ENCODE data around the gene CA5A.
"Not testable (repeated sequence)": the region's sequence is repeated elsewhere in the genome, so short reads cannot be mapped to it uniquely, and the experiment has no call there.

CA5A gene

DNA sequence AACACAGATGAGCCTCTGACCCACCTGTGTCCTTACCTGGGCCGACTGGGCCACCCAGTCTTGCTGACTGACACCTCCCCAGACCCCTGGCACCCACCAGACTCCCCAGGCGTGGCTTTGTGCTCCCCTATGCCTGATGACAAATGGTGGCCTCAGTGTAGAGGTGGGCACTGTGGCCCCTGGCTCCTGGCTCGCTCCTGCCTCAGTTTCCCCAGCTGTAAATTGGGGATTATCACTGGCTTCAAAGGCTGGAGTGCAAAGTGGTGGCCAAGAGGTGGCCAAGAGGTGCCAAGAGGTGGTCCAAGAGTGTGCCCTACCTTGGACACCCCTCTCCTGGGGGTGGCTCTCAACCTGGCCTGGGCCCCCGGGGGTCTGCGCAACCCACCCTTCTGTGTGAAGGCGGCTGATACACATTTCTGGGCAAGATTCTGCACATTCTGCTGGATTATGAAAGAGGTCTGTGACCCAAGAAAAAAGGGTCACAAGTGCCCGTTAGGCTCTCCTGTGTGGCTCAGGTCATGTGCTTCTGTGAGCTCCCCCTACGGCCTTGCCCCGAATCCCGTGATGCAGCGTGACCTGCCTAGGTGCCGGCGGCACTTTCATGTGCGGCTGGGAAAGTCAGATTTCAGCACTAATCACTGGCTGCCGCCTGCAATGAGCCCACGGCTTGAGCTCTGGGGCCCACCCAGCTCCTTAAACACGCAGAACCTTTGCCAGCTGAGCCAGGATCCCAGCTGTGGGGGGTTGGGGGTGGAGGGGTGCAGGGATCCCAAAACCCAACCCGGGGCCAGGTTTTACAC, 74.8 kb downstream of the CA5A start:
- DNase-seq = not testable (repeated sequence)

DNA sequence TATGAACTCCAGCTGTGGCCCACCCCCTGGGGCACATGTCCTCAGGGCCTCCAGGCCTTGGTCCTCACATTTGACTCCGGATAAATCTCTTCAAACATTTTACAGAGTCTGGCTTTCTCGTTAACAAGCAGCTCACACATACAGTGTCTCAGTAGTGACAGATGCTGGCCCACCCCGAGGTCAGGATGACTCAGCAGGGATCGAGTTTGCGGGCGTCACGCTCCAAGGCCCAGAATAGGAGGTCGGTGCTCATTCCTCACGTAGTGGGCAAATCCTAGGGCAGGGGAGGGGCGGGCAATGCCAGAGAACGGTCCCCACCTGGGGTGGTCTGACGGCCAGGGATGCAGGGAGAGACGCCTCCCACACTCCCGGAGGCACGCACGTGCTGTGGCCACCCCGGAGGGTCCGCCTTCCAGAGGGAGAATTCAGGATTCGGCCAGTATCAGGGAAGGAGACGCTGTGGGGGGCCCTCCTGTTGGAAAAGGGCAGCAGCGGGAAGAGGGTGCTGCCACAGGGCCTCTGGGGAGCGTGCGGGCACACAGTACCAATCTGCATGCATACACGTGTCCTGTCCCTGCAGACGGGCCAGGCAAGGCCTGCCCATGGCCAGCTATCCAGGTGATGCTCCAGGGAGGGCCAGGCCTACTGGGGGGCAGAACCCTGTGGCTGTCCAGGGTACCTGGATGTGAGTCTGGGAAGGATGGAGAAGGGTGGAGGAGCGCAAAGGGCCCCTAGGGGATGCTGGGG, 75.6 kb downstream of the CA5A start:
- no peak for DNase-seq

DNA sequence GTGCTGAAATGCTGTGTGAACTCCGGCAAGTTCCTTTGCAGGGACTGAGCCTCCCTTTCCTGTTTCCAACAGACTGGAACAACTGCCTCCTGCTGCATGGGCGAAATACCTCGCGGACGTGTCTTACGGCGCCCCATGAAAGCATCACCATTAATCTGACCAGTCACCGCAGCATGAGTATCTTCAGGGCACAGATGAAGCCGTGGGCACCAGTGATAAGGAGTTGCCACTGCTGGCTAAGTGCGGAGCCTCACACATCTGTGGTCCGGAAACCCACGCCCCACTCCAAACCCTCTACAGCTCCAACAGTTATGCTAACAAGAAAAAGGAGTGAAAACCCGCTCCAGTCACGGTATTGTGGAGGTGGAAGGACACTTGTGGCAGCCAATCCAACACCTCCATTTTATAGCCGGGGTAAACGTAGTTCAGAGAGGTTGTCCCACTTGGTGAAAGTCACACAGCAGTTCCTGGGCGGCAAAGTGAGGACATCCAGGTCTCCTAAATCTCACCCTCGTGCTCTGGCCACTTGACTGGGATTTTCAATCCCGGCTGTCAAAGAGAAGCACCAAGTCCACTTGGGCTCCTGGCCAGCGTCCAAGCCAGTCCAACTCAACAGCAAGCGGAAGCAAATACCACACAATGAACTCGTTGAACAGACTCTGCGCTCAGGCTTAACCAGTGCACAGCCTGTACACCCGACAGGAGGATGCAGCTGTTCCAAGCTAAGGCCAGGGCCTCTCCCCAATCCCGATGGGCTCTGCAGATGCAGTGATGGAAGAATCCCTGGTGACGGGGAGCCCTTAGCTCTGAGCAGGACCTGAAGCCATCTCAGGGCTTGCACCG, 78.0 kb downstream of the CA5A start:
- DNase-seq = not testable (repeated sequence)

DNA sequence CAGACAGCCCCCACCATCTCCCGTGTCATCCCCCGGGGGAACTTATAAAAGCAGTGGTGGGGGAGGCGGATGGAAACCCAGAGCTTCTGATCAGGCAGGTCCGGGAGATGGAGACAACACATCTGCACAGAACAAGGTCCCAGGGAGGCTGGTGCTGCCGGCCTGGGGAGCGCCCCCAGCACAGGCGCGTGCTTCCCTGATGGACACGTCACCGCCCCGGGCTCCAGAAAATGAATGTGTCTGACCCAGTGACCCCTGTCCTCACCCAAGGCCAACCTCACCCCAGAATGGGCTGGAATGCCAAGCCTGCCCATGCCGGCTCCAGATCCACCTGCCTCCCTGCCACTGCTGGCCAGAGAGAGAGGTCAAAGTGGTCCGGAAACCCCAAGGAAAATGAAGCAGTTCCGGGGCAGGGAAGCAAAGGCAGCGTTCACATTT, 79.5 kb downstream of the CA5A start:
- DNase-seq = no peak

DNA sequence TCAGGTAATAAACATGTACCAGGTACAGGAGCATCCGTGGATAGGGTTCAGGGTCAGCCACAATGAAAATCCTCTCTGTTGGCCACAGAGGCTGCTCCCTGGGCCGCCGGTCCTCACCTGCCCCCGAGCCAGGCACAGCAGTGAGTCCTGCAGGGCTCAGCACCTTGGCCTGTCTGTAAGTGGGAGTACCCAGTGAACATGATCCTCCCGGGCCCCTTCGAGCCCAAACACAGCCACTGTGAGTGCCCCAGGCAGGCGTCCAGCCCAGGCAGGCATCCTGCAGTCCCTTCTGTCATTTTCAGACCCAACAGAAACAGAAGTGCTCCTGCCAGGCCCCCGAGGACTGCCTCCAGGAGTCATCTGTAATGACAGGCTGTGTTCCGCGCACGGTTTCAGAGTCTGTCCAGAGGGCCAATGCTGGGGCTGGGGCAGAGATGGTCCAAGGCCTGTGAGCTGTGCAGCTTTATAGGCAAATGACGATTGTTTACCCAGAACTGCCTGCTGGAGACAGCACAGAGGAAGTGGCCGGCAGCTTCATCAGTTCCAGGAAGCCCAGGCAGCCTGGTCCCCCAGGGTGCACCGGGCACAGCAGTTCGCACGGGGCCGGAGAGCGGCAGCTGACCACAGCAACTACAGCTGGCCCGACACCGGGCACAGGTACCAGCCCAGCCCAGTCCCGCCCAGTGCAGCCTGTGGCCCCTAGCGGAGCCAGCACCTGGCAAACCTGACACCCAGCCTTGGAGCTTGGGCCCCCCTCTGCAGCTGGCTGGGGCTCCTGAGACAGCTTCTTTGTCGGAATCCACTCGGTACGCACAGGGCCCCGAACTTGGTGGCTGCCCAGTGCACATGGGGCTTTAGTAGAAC, 80.2 kb downstream of the CA5A start:
- no peak for DNase-seq

DNA sequence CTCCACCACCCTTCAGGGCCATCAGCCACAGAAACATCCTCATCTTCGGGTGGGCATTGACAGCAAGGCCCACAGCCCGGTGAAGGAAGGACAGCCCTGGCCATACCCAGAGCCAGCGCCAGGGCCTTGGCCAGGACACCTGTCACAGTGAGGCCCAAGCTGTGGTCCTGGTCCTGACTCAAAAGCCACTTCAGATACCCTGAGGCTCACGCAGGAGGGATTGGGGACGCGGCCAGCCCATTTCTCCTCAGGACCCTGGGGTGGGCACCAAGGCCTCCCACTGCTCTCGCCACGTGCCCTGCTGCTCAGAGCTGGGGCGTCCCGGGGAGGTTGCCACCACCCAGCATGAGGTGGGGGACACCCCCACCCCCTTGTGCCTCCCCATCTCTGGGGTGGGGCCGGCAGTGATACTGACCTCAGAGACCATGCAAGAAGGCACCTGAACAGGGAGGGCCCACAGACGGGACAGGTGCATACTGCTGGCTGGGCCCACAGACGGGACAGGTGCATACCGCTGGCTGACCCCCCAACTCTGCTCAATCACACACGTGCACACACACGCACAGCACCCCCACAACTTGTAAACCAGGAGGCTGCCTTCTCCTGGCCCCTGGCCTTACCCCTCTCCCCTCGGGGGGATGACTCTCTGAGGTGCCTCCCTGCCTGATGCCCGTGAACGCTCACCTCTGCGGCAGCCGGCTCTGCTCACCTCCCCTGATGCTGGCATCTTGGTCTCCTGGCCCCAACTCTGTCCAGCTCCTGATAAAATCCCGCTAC, 81.2 kb downstream of the CA5A start:
- DNase-seq = no peak

DNA sequence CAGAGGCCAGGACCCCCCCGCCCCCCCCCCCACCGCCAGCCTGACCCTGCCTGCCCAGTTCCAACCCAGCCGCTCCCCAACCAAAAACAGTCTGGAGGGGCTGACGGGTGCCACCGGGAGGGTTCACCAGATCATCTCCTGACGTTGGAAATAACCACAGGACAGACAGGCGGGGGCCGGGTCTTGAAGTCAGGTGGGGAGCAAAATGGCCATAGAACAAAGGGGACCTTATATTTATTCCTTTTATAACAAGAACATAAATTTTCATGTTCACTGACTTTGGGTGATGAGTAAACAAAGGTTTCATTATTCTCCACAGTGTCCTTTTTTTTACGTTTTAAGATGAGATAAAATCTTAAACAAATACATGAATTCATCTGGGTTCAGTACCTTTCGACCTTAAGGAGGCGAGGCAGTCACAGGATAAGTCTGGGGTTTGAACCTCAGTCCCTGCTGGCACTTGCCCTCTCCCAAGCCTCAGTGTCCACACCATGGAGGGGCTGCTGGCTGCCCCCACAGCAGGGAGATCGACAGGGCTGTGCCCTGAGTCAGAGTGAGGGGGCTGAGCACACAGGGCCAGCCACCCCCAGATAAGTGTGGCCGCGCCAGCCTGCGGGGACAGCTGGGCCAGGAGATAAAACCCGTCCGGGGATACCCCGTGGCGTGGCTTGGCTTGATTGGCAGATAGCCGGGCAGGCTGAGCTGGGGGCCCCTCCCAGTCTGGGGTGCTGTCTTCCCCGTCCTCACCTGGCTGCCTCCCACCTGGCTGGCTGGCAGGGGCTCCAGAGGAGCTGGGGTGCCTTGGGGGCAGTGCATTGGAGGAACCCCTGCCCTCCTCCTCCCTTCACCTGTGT, 82.0 kb downstream of the CA5A start:
- DNase-seq = no peak

DNA sequence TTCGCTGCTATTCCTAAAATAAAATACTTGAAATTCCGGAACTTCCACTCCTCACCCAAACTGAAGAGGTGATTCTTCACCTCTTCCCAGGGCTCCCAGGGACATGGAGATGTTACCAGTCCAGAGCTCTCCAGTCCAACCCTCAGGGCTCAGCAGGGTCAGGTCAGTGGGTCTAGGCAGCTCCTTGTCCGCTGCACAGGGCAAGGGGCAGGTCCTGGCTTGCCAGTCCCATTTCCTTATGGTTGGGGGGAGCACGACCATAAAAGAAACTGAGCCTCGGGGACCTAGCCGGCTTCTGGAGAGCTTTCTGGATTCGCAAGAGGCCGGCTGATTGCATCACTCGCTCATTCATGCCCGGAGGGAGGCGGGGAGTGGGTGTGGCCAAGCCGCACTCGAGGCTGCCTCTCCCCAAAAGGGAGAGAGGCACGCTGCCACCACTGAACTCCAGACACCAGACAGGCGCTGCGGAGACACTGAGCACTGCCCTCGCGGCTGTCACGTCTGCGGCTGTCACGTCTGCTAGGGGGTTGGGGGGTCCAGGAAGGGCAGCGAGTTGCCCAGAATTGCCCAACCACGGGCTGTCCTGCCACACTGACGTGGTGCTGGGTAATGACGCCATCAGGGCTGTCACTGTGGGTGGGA, 82.8 kb downstream of the CA5A start:
- peak; percentile 4 for DNase-seq

DNA sequence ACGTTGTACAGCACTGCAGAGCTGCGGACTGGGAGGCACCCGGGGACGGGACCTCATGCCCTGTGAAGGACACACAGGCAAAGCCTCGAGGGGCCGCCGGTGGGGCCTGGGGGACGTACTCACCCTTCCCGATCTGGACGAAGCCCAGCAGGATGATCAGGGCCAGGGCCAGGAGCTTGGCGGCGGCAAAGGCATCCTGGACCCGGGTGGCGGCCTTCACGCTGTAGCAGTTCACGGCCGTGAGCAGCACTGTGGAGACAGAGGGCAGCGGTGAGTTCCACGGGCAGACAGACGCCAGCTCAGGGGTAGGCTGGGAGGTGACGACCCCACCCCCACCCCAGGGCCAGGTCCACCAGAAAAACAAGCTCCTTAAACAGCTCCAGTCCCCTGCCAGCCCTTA, 84.7 kb downstream of the CA5A start:
- DNase-seq = no peak

DNA sequence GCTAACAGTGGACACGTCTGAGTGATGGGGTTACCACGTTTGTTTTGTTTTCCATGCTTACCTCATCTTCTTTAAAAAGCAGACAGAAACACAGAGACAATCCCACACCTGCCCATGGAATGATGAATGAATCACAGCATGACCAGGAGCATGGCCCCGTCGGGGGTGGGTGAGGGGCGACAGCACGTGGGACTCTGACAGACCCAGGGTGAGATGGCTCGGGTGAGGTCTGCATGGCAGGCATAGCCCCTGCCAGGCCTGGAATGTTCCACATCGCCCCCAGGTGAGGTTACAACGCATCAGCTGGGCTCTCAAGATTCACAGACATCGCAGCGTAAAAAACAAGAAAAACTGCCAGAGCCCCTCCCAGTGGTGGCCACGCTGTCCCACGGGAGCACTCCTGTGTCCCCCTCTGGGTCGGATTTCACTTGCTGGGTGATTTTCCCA, 85.2 kb downstream of the CA5A start:
- DNase-seq = no peak

DNA sequence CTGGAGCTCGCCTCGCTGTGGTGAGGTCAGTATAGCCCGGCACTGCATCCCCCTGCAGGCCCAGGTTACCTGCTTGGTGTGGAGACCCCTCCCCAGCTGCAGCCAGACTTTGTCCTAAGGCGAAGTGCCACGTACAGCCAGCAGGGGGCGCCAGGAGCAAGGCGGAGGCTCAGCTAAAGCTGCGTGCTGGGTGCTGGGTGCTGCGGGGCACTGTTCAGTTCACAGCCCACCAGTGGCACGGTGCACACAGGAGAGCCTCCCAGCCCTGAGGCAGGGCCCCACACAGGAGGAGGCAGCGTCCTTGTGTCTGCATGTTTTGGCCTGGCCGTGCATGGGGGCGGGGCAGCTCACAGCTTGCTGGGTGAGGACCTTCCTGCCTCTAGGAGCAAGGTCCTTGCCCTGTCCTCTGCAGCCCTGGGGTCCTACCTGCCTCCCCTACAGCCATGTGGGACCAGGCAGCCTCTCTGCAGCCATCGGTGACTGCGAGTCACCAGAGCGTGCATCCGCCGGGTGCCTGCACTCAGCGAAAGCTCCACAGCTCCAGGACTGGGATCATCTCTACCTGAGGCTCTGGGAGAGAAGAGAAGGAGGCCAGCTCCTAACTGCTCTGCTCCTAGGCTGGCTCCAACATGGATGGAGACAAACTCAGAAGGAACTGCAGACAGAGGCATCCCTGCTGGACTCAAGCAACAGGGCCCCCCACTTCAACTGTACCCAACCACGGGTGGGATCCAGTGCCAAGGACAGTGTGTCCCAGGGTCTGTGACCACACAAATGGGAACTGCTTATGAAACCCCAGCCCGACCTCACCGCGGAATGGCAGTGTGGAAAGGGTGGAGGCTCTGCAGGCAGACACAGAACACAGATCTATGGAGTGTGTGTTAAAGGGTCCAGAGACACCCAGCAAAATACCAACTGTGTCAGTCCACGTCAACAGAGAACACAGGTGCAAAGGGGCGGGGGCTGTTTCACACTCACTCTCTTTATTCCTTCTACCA, 86.0 kb downstream of the CA5A start:
- DNase-seq = no peak

DNA sequence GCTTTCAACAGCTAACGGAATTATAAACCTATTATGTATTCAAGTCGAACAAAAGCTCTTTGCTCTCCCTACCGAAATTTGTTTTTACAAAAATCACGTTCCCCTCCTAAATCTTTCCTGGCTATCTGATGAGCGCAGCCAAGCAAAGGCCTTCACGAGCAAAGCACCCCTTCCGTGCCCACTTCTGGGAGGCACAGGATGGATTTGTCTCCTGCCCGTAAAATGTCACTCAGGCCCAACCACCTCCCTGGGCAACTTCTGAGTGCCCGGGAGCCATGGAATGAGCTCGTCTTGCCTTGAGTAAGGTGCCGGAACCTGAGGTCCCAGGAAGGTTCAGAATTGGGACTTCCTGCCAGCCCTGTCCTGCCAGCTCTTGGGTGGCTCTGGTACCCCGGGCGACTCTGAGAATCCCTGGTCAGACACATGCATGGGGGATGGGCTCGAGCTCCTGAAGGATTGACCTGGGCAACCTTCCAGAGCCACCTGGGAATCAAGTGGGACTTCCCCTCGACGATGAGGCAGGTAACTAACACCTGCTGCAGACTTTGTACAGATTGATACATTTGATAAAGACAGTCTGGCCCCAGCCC, 86.8 kb downstream of the CA5A start:
- no peak for DNase-seq

DNA sequence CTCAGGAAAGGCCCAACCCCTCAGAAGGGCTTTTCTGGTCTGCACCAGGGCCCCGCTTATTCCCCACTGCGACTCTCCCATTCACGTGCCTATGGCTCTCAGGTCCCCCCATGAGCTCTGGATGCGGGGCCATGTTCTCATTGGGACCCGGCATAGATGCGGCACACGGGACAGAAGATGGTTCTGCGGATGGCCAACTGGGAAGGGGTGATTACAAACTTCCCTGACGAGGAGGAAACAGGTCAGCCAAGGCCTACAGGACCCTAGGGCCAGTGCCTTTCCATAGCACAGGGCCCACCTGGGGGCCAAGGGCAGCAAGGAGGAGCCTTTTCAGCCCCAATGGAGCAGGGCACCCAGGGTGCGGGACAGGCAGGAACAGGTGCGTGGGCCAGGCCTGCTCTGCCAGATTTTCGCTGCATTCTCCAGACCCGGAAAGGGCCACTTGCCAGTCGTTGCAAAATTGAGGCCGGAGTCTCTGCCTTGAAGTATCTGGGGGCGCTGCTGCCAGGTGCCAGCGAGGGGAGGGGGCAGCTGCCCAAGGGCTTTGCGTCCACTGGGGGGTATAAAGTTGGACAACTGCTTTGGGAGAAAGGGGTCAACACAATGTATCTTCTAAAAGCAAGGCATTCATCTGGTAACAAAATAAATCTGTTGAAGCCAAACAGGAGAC, 87.5 kb downstream of the CA5A start:
- DNase-seq = no peak

DNA sequence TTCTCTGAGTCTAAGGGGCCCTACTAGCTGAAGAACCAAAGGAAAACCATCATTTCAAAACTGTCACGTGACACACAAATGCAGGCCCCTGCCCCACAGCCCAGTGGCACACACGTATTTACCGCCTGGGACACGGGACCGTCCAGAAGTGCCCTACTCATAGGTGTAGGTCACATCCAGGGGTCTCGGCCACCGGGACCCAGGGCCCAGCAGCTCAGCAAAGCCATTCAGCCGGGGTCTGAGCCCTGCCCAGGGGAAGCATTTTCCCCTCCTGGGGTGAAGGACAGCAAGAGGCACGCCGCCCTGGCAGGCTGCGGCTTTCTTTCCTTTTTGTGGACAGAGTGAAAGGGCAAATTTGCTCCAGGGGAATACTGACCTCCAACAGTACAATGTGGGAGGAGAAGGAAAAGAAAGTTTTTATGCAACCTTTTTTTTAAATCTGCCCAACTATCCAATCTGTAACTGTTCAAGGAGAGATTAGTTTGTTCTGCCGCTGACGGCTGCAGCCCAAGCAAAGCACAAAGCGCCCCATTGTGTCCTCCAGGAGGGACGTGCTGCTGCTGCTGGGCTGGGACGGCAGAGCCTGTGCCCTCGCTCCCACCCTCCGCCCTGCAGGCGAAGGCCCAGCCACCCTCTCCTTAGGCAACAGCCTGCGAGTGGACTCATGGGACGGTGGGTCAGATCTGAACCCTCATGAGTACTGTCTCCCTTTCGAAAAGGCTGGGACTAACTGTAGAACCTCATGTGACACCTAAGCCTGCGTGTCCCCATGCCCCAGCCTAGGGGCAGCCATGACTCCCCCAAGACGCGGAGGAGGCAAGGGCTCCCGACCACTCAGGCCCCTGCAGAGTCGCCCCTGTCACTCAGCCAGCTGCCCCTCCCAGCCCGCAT, 88.3 kb downstream of the CA5A start:
- DNase-seq = no peak

DNA sequence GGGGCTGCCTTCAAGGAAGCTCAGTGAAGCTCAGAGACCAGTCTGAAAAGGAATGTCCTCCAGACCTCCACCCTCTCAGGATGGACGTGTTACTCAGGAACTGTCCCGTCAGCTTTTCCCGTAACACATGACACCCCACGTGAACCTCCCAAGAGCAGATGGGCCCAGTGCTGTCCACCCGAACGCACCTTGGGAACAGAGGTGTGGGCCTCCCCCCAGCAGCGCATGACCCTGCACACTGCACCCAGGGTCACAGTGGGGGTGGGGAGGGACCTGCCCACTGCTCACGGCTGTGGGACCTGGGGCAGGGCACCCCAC, 88.9 kb downstream of the CA5A start:
- no peak for DNase-seq

DNA sequence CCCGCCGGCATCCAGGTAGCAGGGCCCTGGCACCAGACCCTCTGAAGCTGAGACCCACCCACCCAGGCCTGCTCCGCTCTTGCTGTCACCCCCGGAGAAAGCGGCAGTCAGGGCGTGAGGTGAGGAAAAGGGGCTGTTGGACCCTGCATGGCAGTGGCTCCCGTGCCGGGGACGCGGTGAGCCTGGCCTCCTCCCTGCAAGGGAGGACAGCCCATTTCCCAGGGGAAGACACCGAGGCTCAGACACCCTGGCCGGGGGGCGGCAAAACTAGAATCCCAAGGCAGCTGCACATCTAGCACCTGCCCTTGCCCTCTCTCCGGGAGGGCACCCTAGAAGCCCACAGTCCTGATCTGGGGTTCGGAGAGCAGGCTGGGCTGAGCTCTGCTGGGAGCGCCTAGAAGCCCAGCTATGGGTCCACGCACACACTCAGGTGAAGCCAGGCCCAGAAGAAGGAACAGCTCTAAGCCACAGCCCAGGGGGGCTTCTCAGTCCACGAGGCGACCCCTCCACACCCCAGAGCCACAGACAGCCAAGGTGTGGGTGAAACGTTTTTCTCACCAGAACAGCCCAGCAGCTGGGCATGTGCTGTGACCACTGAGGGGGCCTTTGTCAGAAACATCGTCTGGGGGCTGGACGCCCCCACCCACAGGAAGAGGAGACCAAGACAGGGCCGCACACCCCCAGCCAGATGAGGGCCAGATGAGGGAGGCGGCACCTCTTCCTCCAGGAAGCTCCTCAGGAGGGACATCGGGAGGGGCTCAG, 89.4 kb downstream of the CA5A start:
- DNase-seq = no peak
